ENCODE results near the gene RNF220. TPM values are rescaled to one million over a fixed set of nuclear protein-coding genes. Genes with fewer than 3 reads are reported as not detected.

Gene RNF220
- total and polyA plus RNA-seq, 2 of the 13 experiments (the other 11 are each of a cell fraction or from before 2014, with no cell fraction given) = 48.2 to 72.1 TPM

- TF ChIP-seq, protein P1, sequence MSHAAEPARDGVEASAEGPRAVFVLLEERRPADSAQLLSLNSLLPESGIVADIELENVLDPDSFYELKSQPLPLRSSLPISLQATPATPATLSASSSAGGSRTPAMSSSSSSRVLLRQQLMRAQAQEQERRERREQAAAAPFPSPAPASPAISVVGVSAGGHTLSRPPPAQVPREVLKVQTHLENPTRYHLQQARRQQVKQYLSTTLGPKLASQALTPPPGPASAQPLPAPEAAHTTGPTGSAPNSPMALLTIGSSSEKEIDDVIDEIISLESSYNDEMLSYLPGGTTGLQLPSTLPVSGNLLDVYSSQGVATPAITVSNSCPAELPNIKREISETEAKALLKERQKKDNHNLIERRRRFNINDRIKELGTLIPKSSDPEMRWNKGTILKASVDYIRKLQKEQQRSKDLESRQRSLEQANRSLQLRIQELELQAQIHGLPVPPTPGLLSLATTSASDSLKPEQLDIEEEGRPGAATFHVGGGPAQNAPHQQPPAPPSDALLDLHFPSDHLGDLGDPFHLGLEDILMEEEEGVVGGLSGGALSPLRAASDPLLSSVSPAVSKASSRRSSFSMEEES (CRISPR knock-in tag; IDR thresholded peaks at IDR 0.05) = peak; percentile 79; the same call in 1 of the 2 replicates
- TF ChIP-seq BCL6 (CRISPR knock-in tag; IDR thresholded peaks at IDR 0.05) (no peak), SOX13 (IDR thresholded peaks at IDR 0.05) (no peak; the same call in 1 of the 2 replicates), SOX13 (CRISPR knock-in tag; conservative IDR thresholded peaks at IDR 0.05 in 1 of 2, IDR thresholded peaks at IDR 0.05 in 1 of 2) (no peak; a peak in 1 of 4 replicates), MZF1 (CRISPR knock-in tag; IDR thresholded peaks at IDR 0.05; ENCODE audit: borderline replicate concordance) (no peak), TRIM22 (IDR thresholded peaks at IDR 0.05) (no peak), NFE2L1 (CRISPR knock-in tag; IDR thresholded peaks at IDR 0.05; ENCODE audit: borderline replicate concordance) (no peak), REXO4 (CRISPR knock-in tag; IDR thresholded peaks at IDR 0.05; ENCODE audit: borderline replicate concordance) (no peak), ZNF510 (CRISPR knock-in tag; IDR thresholded peaks at IDR 0.05; ENCODE audit: low read depth) (no peak), ZNF768 (CRISPR knock-in tag; IDR thresholded peaks at IDR 0.05) (no peak), PHF20 (CRISPR knock-in tag; IDR thresholded peaks at IDR 0.05) (peak; percentile 93), RFXAP (CRISPR knock-in tag; IDR thresholded peaks at IDR 0.05; ENCODE audit: borderline replicate concordance) (no peak), SRSF1 (optimal IDR thresholded peaks at IDR 0.05; ENCODE audit: low read depth, low read length) (no peak), ZNF180 (CRISPR knock-in tag; IDR thresholded peaks at IDR 0.05; ENCODE audit: borderline replicate concordance, low read depth) (no peak), BRCA1 (CRISPR knock-in tag; IDR thresholded peaks at IDR 0.05) (no peak), ZNF672 (CRISPR knock-in tag; IDR thresholded peaks at IDR 0.05) (no peak), ZNF749 (CRISPR knock-in tag; IDR thresholded peaks at IDR 0.05; ENCODE audit: borderline replicate concordance) (peak; percentile 46; the same call in 1 of the 2 replicates), RNF2 (conservative IDR thresholded peaks at IDR 0.05; ENCODE audit: low read depth) (peak; percentile 69; the same call in 1 of the 2 replicates), PRDM4 (CRISPR knock-in tag; IDR thresholded peaks at IDR 0.05; ENCODE audit: borderline replicate concordance) (no peak), HOMEZ (CRISPR knock-in tag; IDR thresholded peaks at IDR 0.05; ENCODE audit: low read depth) (no peak)
- TF ChIP-seq, protein P2, sequence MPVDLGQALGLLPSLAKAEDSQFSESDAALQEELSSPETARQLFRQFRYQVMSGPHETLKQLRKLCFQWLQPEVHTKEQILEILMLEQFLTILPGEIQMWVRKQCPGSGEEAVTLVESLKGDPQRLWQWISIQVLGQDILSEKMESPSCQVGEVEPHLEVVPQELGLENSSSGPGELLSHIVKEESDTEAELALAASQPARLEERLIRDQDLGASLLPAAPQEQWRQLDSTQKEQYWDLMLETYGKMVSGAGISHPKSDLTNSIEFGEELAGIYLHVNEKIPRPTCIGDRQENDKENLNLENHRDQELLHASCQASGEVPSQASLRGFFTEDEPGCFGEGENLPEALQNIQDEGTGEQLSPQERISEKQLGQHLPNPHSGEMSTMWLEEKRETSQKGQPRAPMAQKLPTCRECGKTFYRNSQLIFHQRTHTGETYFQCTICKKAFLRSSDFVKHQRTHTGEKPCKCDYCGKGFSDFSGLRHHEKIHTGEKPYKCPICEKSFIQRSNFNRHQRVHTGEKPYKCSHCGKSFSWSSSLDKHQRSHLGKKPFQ (CRISPR knock-in tag; IDR thresholded peaks at IDR 0.05; ENCODE audit: insufficient replicate concordance) = no peak
Measured at GRCh38 chr1:44631647-44632539, 226.8 kb downstream of the RNF220 start (continued).
